Dermis blood vessel endothelial cell (primary cell): ENCODE measurements around the gene KSR2. TPM values are rescaled to one million over a fixed set of nuclear protein-coding genes. Genes with fewer than 3 reads are reported as not detected.
A peak's percentile ranks its signal among the peaks of the same experiment; 100 is the strongest.

Source experiments
- DNase-seq: peaks from one replicate; pipeline ENCODE4 v3.0.0; 2010
- total RNA-seq: library from RNA; depleted of rRNA; stranded (reverse); fragments of >200 nt; gene quantifications from 2 replicates; pipeline ENCODE4 v1.2.3, GENCODE V29; 2014

KSR2 gene
- total RNA-seq, 1 donor from 2014 or later, result under 0.01 TPM

GRCh38 chr12:117855165-117855564 lies 113.6 kb downstream of the KSR2 start:
- DNase-seq, result no peak

- DNase-seq, result peak; percentile 83
Observed at GRCh38 chr12:117854339-117855012, 114.3 kb downstream of the KSR2 start.

- no peak for DNase-seq
Observed at GRCh38 chr12:117853600-117853999, 115.2 kb downstream of the KSR2 start.

- DNase-seq, result peak; percentile 73
Observed at GRCh38 chr12:117850048-117850447, 118.7 kb downstream of the KSR2 start.

- DNase-seq, result no peak
Observed at GRCh38 chr12:117847371-117847770, 121.4 kb downstream of the KSR2 start.

GRCh38 chr12:117845271-117845904 lies 123.4 kb downstream of the KSR2 start:
- DNase-seq, result no peak

- no peak for DNase-seq
Observed at GRCh38 chr12:117844114-117844830, 124.5 kb downstream of the KSR2 start.

GRCh38 chr12:117842630-117843029 lies 126.2 kb downstream of the KSR2 start:
- DNase-seq, result no peak

GRCh38 chr12:117842220-117842619 lies 126.6 kb downstream of the KSR2 start:
- no peak for DNase-seq

- no peak for DNase-seq
Observed at GRCh38 chr12:117837737-117838050, 131.1 kb downstream of the KSR2 start.

GRCh38 chr12:117836999-117837736 lies 131.6 kb downstream of the KSR2 start:
- peak; percentile 88 for DNase-seq

GRCh38 chr12:117836476-117836875 lies 132.3 kb downstream of the KSR2 start:
- no peak for DNase-seq

- no peak for DNase-seq
Observed at GRCh38 chr12:117835156-117835555, 133.6 kb downstream of the KSR2 start.

- no peak for DNase-seq
Observed at GRCh38 chr12:117832459-117833457, 136.0 kb downstream of the KSR2 start.

GRCh38 chr12:117830471-117830870 lies 138.3 kb downstream of the KSR2 start:
- no peak for DNase-seq

- no peak for DNase-seq
Observed at GRCh38 chr12:117829108-117829507, 139.7 kb downstream of the KSR2 start.

GRCh38 chr12:117827660-117828059 lies 141.1 kb downstream of the KSR2 start:
- no peak for DNase-seq

- no peak for DNase-seq
Observed at GRCh38 chr12:117825827-117826226, 143.0 kb downstream of the KSR2 start.

- no peak for DNase-seq
Observed at GRCh38 chr12:117821480-117822175, 147.2 kb downstream of the KSR2 start.

GRCh38 chr12:117820216-117820907 lies 148.4 kb downstream of the KSR2 start:
- no peak for DNase-seq

GRCh38 chr12:117819160-117819559 lies 149.6 kb downstream of the KSR2 start:
- DNase-seq, result no peak
